Brain microvascular endothelial cell (primary cell): Measurements from ENCODE around the gene RGS16.
A peak's percentile ranks its signal among the peaks of the same experiment; 100 is the strongest.

ENCODE experiments used
- DNase-seq: peaks from one replicate; pipeline ENCODE4 v3.0.0-alpha.2; 2020
- H3K27ac ChIP-seq: fragments of 250-450 bp; sonication (Bioruptor Pico); 2 replicates; pipeline ENCODE4 v1.5.1; 2020; ENCODE audit warnings: mild to moderate bottlenecking, moderate library complexity
- H3K27me3 ChIP-seq: fragments of 250-450 bp; sonication (Bioruptor Pico); replicated peaks from 2 replicates; pipeline ENCODE4 v1.5.1; 2020; ENCODE audit warnings: mild to moderate bottlenecking
- H3K36me3 ChIP-seq: fragments of 250-450 bp; sonication (Bioruptor Pico); replicated peaks from 2 replicates; pipeline ENCODE4 v1.5.1; 2020; ENCODE audit warnings: mild to moderate bottlenecking
- H3K4me3 ChIP-seq: 2 replicates; pipeline ENCODE4 v1.5.1; 2011; ENCODE audit warnings: low read depth, mild to moderate bottlenecking, control low read depth, low read length, moderate library complexity
- in situ Hi-C: cut with HindIII; loops from 2 replicates; pipeline ENCODE4 v1.10.0; 2017; ENCODE audit warnings: low sequenced_read_pairs, low pct_ligation_motif_present
- TF ChIP-seq, protein P1 (sequence below): IDR thresholded peaks from 2 replicates; pipeline ENCODE4 v1.5.1; 2011; ENCODE audit warnings: low read depth, mild to moderate bottlenecking, moderate library complexity, low read length, control low read depth, inconsistent platforms; ENCODE audit errors: missing control alignments

RGS16 gene

GRCh38 chr1:182624577-182624976, 20.4 kb upstream of the RGS16 start:
- TF ChIP-seq, protein P1, sequence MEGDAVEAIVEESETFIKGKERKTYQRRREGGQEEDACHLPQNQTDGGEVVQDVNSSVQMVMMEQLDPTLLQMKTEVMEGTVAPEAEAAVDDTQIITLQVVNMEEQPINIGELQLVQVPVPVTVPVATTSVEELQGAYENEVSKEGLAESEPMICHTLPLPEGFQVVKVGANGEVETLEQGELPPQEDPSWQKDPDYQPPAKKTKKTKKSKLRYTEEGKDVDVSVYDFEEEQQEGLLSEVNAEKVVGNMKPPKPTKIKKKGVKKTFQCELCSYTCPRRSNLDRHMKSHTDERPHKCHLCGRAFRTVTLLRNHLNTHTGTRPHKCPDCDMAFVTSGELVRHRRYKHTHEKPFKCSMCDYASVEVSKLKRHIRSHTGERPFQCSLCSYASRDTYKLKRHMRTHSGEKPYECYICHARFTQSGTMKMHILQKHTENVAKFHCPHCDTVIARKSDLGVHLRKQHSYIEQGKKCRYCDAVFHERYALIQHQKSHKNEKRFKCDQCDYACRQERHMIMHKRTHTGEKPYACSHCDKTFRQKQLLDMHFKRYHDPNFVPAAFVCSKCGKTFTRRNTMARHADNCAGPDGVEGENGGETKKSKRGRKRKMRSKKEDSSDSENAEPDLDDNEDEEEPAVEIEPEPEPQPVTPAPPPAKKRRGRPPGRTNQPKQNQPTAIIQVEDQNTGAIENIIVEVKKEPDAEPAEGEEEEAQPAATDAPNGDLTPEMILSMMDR = no peak
- no peak for DNase-seq
- Histone ChIP-seq H3K27me3 (no peaks in the 10 kb centered on the region), H3K36me3 (no peaks in the 10 kb centered on the region), H3K4me3 (no peak overlapping the region), H3K27ac (no peak overlapping the region)
- in situ Hi-C loops = no loop called here

GRCh38 chr1:182622901-182623528, 18.8 kb upstream of the RGS16 start:
- in situ Hi-C loops = no loop called here
- H3K36me3 ChIP-seq = no peaks in the 10 kb centered on the region
- no peak overlapping the region for H3K27ac ChIP-seq
- no peak overlapping the region for H3K4me3 ChIP-seq
- TF ChIP-seq, protein P1 = no peak
- no peak for DNase-seq
- no peaks in the 10 kb centered on the region for H3K27me3 ChIP-seq

DNA sequence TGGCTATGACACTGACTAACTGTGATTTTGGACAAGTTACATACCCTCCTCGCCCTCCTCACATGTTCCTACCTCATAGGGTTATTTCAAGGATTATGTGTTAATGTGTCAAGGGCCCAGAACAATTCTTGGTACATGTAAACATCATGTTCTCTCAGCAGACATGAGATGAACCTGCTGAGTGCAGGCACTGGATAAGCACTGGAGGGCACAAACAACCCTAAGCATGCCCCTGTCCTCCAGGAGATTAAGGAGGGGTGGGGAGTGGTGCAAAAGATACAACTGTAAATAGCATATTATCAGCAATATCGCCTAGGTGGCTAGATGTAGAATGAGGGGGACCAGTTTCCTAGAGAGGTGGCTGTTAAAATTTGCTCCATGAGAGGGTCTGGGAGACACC, 17.7 kb upstream of the RGS16 start:
- no peak overlapping the region for H3K27ac ChIP-seq
- in situ Hi-C loops = no loop called here
- H3K27me3 ChIP-seq = no peaks in the 10 kb centered on the region
- TF ChIP-seq, protein P1 = no peak
- no peak for DNase-seq
- no peak overlapping the region for H3K4me3 ChIP-seq
- H3K36me3 ChIP-seq = no peaks in the 10 kb centered on the region

- in situ Hi-C loops = no loop called here
- Histone ChIP-seq H3K27me3 (no peaks in the 10 kb centered on the region), H3K27ac (no peak overlapping the region), H3K4me3 (no peak overlapping the region), H3K36me3 (no peaks in the 10 kb centered on the region)
- no peak for DNase-seq
- TF ChIP-seq, protein P1 = no peak
Measured at GRCh38 chr1:182620924-182621585, 16.9 kb upstream of the RGS16 start.

GRCh38 chr1:182617734-182618351, 13.7 kb upstream of the RGS16 start:
- in situ Hi-C loops = no loop called here
- no peaks in the 10 kb centered on the region for H3K36me3 ChIP-seq
- peak; percentile 28 for DNase-seq
- H3K27ac ChIP-seq = no peak overlapping the region
- TF ChIP-seq, protein P1 = no peak
- H3K4me3 ChIP-seq = no peak overlapping the region
- no peaks in the 10 kb centered on the region for H3K27me3 ChIP-seq
